Natural killer cell treated with Interleukin-12 subunit alpha and Interleukin-12 subunit beta and Interleukin-15 and Interleukin-18, amount 100 ng/mL, for 72 hours (primary cell): Measurements from ENCODE around the gene DPH5. TPM values are rescaled to one million over a fixed set of nuclear protein-coding genes. Genes with fewer than 3 reads are reported as not detected.
"Not testable (repeated sequence)": the region's sequence is repeated elsewhere in the genome, so short reads cannot be mapped to it uniquely, and the experiment has no call there.

Source experiments
- ATAC-seq, 2 donors: fragments of 150-1000 bp; cut with Tn5 transposase in 1 of 2; sonication (Bioruptor Pico), chemical (Tn5 transposase) in 1 of 2; 2 replicates each; pipeline ENCODE4 v1.10.0; 2021
- DNase-seq: peaks from one replicate; pipeline ENCODE4 v3.0.0; 2022; ENCODE audit warnings: low spot score
- H3K27ac Mint-ChIP-seq, 2 donors: 1 replicate in 1 of 2; 2 replicates in 1 of 2; pipeline ENCODE4 v1.8.0; 2022; ENCODE audit warnings: mixed read lengths in 2 of 2, mild to moderate bottlenecking in 1 of 2, moderate library complexity in 1 of 2
- H3K27me3 Mint-ChIP-seq, 2 donors: 1 replicate in 1 of 2; 2 replicates in 1 of 2; pipeline ENCODE4 v1.8.0; 2022; ENCODE audit warnings: mixed read lengths in 2 of 2
- H3K36me3 Mint-ChIP-seq: one replicate; pipeline ENCODE4 v1.8.0; 2022; ENCODE audit warnings: mixed read lengths
- H3K4me1 Mint-ChIP-seq, 2 donors: 1 replicate in 1 of 2; 2 replicates in 1 of 2; pipeline ENCODE4 v1.8.0; 2022; ENCODE audit warnings: low read depth in 2 of 2, mixed read lengths in 2 of 2, mild to moderate bottlenecking in 1 of 2
- H3K4me3 Mint-ChIP-seq: one replicate; pipeline ENCODE4 v1.8.0; 2022; ENCODE audit warnings: mixed read lengths
- H3K9me3 Mint-ChIP-seq: 2 replicates; pipeline ENCODE4 v1.8.0; 2022; ENCODE audit warnings: mixed read lengths
- total RNA-seq, 2 donors: library from RNA; stranded (reverse); gene quantifications; one replicate each; pipeline ENCODE4 v1.2.3, GENCODE V29; 2022

Gene DPH5
- total RNA-seq, result 10 to 100 TPM; 20.1 to 28.9 TPM

GRCh38 chr1:101025657-101026429 is at the start of gene DPH5:
Gene DPH5 (minus strand): TSS chr1:101025784. CDS start chr1:101025443, 341 bp downstream.
- Mint-ChIP-seq H3K4me1 (peaks cover 14 to 23% of the 10 kb centered on the region in 2 donors), H3K4me3 (peak within 1 kb of the TSS; percentile 89), H3K27ac (peak within 1 kb of the TSS; percentile 81 to 83), H3K27me3 (no peaks in the 10 kb centered on the region), H3K36me3 (peaks cover 9% of the 10 kb centered on the region), H3K9me3 (no peaks in the 10 kb centered on the region)
- peak; percentile 98 to 99 for ATAC-seq
- peak; percentile 92 for DNase-seq

GRCh38 chr1:101073836-101074235 is 48.3 kb upstream of the DPH5 start:
- Mint-ChIP-seq H3K27me3 (no peaks in the 10 kb centered on the region), H3K36me3 (peaks cover 6% of the 10 kb centered on the region), H3K4me3 (no peak overlapping the region), H3K9me3 (no peaks in the 10 kb centered on the region), H3K27ac (no peak overlapping the region), H3K4me1 (peaks cover 0 to 3% of the 10 kb centered on the region in 2 donors)
- no peak for ATAC-seq
- DNase-seq, result no peak

- peaks cover 4 to 7% of the 10 kb centered on the region in 2 donors for H3K4me1 Mint-ChIP-seq
- peak in 1 of 2 donors; percentile 41 for ATAC-seq
- H3K36me3 Mint-ChIP-seq, result no peaks in the 10 kb centered on the region
- H3K27ac Mint-ChIP-seq, result no peak overlapping the region
- DNase-seq, result no peak
- H3K27me3 Mint-ChIP-seq, result no peaks in the 10 kb centered on the region
- no peak overlapping the region for H3K4me3 Mint-ChIP-seq
- no peaks in the 10 kb centered on the region for H3K9me3 Mint-ChIP-seq
These were observed 45.9 kb upstream of the DPH5 start for GRCh38 chr1:101071470-101071891.

- Mint-ChIP-seq H3K27me3 (no peaks in the 10 kb centered on the region), H3K9me3 (no peaks in the 10 kb centered on the region), H3K36me3 (no peaks in the 10 kb centered on the region), H3K4me1 (peaks cover 8 to 19% of the 10 kb centered on the region in 2 donors), H3K4me3 (no peak overlapping the region), H3K27ac (no peak overlapping the region)
- ATAC-seq (no peak), DNase-seq (no peak)
These were observed 43.6 kb upstream of the DPH5 start for GRCh38 chr1:101069158-101069557.

GRCh38 chr1:101066937-101067335 is 41.4 kb upstream of the DPH5 start:
- not testable (repeated sequence) for H3K36me3 Mint-ChIP-seq, H3K27ac Mint-ChIP-seq, H3K9me3 Mint-ChIP-seq, ATAC-seq, DNase-seq, H3K27me3 Mint-ChIP-seq, H3K4me3 Mint-ChIP-seq
- peaks cover 10 to 22% of the 10 kb centered on the region in 2 donors for H3K4me1 Mint-ChIP-seq

GRCh38 chr1:101066260-101066936 is 40.8 kb upstream of the DPH5 start:
- H3K27me3 Mint-ChIP-seq, result no peaks in the 10 kb centered on the region
- H3K27ac Mint-ChIP-seq, result peak overlapping the region in 1 of 2 donors; percentile 7
- DNase-seq, result no peak
- H3K4me3 Mint-ChIP-seq, result no peak overlapping the region
- peaks cover 10 to 22% of the 10 kb centered on the region in 2 donors for H3K4me1 Mint-ChIP-seq
- no peaks in the 10 kb centered on the region for H3K36me3 Mint-ChIP-seq
- no peaks in the 10 kb centered on the region for H3K9me3 Mint-ChIP-seq
- no peak for ATAC-seq

GRCh38 chr1:101065575-101065974 is 40.0 kb upstream of the DPH5 start:
- no peaks in the 10 kb centered on the region for H3K9me3 Mint-ChIP-seq
- DNase-seq (no peak), ATAC-seq (no peak)
- H3K36me3 Mint-ChIP-seq, result no peaks in the 10 kb centered on the region
- no peak overlapping the region for H3K4me3 Mint-ChIP-seq
- H3K27me3 Mint-ChIP-seq, result no peaks in the 10 kb centered on the region
- peaks cover 10 to 22% of the 10 kb centered on the region in 2 donors for H3K4me1 Mint-ChIP-seq
- H3K27ac Mint-ChIP-seq, result no peak overlapping the region

- Mint-ChIP-seq H3K9me3 (no peaks in the 10 kb centered on the region), H3K27me3 (no peaks in the 10 kb centered on the region), H3K4me3 (no peak overlapping the region), H3K27ac (no peak overlapping the region), H3K4me1 (peaks cover 10 to 22% of the 10 kb centered on the region in 2 donors), H3K36me3 (no peaks in the 10 kb centered on the region)
- no peak for DNase-seq
- no peak for ATAC-seq
These were observed 39.1 kb upstream of the DPH5 start for GRCh38 chr1:101064697-101065096.

- DNase-seq (no peak), ATAC-seq (no peak)
- H3K36me3 Mint-ChIP-seq, result peaks cover 4% of the 10 kb centered on the region
- H3K4me3 Mint-ChIP-seq, result no peak overlapping the region
- no peaks in the 10 kb centered on the region for H3K27me3 Mint-ChIP-seq
- no peak overlapping the region for H3K27ac Mint-ChIP-seq
- H3K9me3 Mint-ChIP-seq, result no peaks in the 10 kb centered on the region
- H3K4me1 Mint-ChIP-seq, result peaks cover 5 to 12% of the 10 kb centered on the region in 2 donors
These were observed 35.4 kb upstream of the DPH5 start for GRCh38 chr1:101060992-101061391.

- DNase-seq (no peak), ATAC-seq (no peak)
- H3K4me1 Mint-ChIP-seq, result peaks cover 5 to 11% of the 10 kb centered on the region in 2 donors
- H3K27ac Mint-ChIP-seq, result no peak overlapping the region
- H3K4me3 Mint-ChIP-seq, result no peak overlapping the region
- H3K36me3 Mint-ChIP-seq, result peaks cover 4% of the 10 kb centered on the region
- H3K9me3 Mint-ChIP-seq, result no peaks in the 10 kb centered on the region
- no peaks in the 10 kb centered on the region for H3K27me3 Mint-ChIP-seq
These were observed 34.5 kb upstream of the DPH5 start for GRCh38 chr1:101059945-101060542.

GRCh38 chr1:101055623-101056022 is 30.0 kb upstream of the DPH5 start:
- Mint-ChIP-seq H3K4me1 (peaks cover 0 to 4% of the 10 kb centered on the region in 2 donors), H3K27ac (no peak overlapping the region), H3K4me3 (no peak overlapping the region), H3K36me3 (peaks cover 4% of the 10 kb centered on the region), H3K27me3 (peaks cover 0 to 3% of the 10 kb centered on the region in 2 donors), H3K9me3 (no peaks in the 10 kb centered on the region)
- DNase-seq, result no peak
- no peak for ATAC-seq

- Mint-ChIP-seq H3K4me3 (no peak overlapping the region), H3K9me3 (no peaks in the 10 kb centered on the region), H3K27me3 (peaks cover 0 to 3% of the 10 kb centered on the region in 2 donors), H3K4me1 (peaks cover 0 to 4% of the 10 kb centered on the region in 2 donors), H3K36me3 (no peaks in the 10 kb centered on the region), H3K27ac (no peak overlapping the region)
- DNase-seq, result no peak
- no peak for ATAC-seq
These were observed 26.4 kb upstream of the DPH5 start for GRCh38 chr1:101051688-101052638.

- no peak for DNase-seq
- H3K4me1 Mint-ChIP-seq, result peaks cover 0 to 2% of the 10 kb centered on the region in 2 donors
- peaks cover 0 to 3% of the 10 kb centered on the region in 2 donors for H3K27me3 Mint-ChIP-seq
- H3K9me3 Mint-ChIP-seq, result no peaks in the 10 kb centered on the region
- ATAC-seq, result no peak
- no peak overlapping the region for H3K4me3 Mint-ChIP-seq
- no peak overlapping the region for H3K27ac Mint-ChIP-seq
- no peaks in the 10 kb centered on the region for H3K36me3 Mint-ChIP-seq
These were observed 25.3 kb upstream of the DPH5 start for GRCh38 chr1:101050869-101051268.
